ENCODE data around the gene CHCT1.

GRCh38 chr17:60392845-60393702, 29.2 kb upstream of the CHCT1 start:
- TF ChIP-seq, protein P1, sequence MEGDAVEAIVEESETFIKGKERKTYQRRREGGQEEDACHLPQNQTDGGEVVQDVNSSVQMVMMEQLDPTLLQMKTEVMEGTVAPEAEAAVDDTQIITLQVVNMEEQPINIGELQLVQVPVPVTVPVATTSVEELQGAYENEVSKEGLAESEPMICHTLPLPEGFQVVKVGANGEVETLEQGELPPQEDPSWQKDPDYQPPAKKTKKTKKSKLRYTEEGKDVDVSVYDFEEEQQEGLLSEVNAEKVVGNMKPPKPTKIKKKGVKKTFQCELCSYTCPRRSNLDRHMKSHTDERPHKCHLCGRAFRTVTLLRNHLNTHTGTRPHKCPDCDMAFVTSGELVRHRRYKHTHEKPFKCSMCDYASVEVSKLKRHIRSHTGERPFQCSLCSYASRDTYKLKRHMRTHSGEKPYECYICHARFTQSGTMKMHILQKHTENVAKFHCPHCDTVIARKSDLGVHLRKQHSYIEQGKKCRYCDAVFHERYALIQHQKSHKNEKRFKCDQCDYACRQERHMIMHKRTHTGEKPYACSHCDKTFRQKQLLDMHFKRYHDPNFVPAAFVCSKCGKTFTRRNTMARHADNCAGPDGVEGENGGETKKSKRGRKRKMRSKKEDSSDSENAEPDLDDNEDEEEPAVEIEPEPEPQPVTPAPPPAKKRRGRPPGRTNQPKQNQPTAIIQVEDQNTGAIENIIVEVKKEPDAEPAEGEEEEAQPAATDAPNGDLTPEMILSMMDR (IDR thresholded peaks at IDR 0.05), result no peak
- TF ChIP-seq REST (IDR thresholded peaks at IDR 0.05; ENCODE audit: insufficient read depth in 1 of 2, low read depth in 2 of 2, low read length in 1 of 2), result no peak

Measured in Panc1 (cell line).